GM19395 (cell line): ENCODE measurements around the gene LMOD2.
"Not testable (repeated sequence)": the region's sequence is repeated elsewhere in the genome, so short reads cannot be mapped to it uniquely, and the experiment has no call there.

Experiments used
- ATAC-seq: cut with Tn5 transposase; IDR thresholded peaks from one replicate; pipeline ENCODE4 v1.9.1; 2021; ENCODE audit warnings: mild to moderate bottlenecking, moderate library complexity; ENCODE audit not compliant: unreplicated experiment

Gene LMOD2, protein sequence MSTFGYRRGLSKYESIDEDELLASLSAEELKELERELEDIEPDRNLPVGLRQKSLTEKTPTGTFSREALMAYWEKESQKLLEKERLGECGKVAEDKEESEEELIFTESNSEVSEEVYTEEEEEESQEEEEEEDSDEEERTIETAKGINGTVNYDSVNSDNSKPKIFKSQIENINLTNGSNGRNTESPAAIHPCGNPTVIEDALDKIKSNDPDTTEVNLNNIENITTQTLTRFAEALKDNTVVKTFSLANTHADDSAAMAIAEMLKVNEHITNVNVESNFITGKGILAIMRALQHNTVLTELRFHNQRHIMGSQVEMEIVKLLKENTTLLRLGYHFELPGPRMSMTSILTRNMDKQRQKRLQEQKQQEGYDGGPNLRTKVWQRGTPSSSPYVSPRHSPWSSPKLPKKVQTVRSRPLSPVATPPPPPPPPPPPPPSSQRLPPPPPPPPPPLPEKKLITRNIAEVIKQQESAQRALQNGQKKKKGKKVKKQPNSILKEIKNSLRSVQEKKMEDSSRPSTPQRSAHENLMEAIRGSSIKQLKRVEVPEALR

DNA sequence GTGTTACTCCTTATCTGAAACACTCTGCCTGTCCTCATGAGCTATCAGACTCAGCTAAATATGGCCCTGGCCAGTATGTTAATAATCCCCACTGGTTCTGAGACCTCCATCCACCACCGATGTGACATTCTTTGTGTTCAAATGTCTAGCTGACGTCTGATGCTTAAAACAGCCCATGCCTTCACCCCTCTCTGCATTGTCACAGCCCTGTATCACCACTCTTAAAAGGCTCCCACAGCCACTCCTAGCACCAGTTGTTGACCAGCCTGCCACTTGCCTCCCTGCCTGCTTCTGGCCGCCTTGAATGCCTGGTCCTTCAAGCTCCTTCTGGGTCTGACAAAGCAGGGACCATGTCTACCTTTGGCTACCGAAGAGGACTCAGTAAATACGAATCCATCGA lies at the start of gene LMOD2:
TSS of gene LMOD2 (plus strand) at position 253 of the 400 bp plus-strand sequence. CDS start at position 351, 98 bp downstream.
- ATAC-seq: no peak

DNA sequence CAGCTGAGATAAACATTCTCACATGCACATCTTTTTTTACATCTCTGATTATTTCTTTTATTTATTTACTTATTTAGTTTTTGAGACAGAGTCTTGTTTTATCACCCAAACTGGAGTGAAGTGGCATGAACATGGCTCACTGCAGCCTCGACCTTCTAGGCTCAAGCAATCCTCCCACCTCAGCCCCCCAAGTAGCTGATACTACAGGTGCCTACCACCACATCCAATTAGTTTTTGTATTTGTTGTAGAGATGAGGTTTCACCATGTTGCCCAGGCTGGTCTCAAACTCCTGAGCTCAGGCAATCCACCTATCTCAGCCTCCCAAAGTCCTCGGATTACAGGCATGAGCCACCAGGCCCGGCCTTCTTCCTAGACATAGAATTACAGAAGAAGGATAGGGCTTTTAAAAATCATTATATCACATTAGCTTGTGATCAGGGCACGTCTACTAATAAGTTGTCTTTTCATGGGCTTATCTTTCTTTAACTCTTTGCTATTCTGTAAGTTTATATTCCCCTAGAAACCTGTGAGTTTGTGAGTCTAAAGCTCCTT lies 48.2 kb upstream of the LMOD2 start:
- ATAC-seq: no peak

DNA sequence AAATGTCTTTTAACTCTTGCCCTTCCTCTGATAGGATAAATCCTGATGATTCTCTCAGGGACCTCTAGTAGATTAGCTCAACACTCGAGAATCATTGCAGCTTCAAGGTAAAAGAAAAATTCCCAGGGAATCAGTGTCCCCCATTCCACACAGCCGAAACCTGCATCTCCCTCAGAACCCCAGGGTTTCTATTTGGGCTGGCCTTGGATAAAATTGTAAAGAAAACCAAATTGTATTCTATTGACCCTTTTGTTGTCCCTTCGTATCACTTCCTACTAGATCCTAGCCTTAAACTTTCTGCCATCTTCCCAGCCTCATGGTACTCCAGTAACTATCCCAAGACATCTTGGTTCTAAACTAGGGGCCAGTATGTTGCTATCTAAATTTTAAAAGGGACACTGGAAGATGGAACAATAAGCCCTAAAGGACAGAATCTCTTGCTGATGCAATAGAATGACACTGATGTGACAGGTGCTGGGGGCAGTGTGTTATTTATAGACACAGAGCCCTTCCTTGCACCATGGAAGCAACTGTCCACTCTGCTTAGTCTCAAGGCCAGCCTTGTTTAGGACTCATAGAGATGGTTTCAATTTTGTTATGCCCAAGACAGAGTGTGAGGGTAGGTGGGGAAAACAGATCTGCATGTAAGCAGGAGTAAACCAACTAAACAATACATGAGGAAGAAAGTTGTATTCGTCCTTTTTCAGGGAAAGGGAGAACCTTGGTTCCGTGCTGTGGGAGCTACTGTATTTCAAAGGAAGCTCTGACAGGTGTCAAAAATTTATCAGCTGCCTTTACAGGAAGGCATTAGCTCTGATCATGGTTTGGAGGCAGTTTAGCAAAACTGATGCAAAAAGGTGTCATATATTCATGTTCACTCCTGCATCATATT lies 46.4 kb upstream of the LMOD2 start:
- ATAC-seq: no peak

DNA sequence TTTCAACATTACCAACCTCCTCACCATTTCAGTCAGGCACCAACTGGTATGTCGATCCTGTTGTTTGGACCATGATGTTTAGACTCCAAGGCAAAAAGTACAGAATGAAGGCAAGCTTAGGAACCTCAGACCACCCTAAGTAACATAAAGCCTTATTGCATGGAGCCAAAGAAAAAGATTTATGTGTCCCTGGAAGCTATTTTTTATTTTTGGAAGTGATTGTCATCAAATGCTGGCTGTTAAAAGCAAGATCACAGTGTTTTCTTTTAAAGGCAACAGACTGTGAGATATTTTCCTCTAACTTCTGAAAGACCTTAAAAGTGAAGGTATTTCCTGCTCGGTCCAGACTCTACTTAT lies 45.8 kb upstream of the LMOD2 start:
- no peak for ATAC-seq

DNA sequence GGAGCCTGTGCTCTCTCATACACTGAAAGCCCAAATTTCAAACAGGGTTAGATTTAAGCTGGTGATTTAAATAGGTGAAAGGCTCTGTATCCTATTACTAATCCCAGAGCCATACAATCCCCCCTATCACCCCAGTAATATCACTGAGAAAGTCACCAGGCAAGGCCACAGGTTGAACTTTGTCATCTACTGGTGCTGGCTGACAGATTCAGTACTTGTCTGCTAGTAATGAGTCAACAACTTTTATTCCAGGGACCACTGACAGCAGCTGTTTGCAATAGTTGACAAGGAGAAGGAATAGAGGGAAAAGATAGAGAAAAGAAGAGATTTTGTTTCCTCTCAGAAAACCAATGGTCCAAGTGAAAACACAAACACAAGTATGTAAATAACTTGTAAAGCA lies 43.6 kb upstream of the LMOD2 start:
- no peak for ATAC-seq

DNA sequence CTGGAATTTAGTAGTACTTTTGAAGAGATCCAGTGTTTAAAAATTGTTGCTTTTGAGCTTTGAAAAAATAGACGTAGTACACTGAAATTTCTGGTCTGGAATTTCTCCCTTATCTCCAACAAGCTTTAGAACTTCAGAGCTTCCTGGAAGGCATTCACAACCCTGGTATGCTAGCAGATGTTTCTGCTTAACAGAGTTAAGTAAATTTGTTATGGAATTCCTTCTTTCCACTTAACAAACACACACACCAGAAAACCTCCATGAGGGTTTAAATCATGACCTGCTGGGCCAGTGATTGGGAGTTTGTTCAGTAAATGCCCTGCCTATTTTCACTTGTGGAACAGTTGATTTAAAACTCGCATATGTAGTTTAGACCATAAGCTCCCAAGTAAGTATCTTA lies 40.3 kb upstream of the LMOD2 start:
- no peak for ATAC-seq

DNA sequence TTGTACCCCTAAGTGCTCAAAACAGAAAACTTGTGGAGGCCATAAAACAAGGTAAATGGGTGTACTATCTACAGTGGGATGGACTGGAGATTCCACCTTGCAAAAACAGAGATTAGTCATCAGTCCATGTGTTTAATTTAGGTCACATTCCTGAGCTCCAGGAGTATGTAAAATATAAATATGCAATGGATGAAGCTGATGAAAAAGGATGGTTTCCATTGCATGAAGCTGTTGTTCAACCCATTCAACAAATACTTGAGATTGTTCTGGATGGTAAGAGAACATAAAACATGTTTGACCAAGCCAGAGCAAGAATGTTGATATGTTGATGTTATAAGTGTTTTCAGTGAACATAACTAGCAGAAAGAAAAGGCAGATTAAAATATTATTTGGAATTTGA lies 39.4 kb upstream of the LMOD2 start:
- no peak for ATAC-seq

DNA sequence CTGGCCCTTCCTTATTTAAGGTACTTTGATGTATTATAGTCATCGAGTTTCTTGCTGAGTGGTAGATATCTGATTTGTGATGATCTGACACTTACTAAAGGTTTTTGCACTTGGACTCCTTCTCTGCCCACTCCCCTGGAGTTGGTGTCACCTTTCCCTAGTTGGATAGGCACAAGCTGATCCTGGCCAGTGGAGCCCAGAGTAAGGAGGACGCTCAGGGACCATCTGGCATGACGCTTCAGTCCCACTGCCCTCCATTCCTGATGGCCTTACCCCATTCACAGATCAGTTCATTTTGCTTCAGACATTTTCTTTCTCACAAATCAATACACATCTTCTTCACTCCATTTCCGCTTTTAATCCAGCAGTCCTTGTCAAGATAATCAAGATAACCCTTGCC lies 34.0 kb upstream of the LMOD2 start:
- no peak for ATAC-seq

DNA sequence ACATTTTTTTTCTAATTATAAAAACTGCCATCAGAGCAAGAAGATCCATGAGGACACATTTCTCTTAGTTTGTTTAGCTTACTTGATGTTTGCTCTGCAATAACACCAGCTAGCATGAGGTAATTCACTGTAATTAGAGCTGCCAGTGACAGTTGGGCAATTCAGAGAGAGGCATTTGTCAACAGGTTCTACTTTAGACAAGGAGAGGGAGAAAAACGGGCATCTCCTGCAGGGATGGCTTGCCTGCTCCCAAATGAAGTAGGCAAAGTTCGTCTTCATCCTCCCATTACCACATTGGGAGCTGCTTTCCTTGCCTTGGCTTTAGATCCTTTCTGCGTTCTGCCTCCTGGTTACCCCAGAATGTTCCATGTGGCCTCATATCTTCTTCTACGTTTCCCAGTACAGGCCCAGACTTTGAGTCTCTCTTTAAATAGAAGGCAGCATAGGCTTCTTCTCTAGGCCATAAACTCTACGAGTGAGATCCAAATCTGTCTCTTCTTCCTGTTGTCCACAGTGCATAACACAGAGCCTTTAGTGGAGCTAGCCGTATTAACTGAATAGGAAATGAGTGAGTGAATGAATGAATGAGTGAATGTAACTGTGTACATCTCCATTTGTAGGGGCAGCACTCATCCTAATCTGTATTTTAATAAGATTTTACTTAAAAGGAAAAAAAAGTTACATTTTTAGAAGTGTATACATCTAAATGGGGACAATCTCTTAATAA lies 32.8 kb upstream of the LMOD2 start:
- ATAC-seq: no peak

DNA sequence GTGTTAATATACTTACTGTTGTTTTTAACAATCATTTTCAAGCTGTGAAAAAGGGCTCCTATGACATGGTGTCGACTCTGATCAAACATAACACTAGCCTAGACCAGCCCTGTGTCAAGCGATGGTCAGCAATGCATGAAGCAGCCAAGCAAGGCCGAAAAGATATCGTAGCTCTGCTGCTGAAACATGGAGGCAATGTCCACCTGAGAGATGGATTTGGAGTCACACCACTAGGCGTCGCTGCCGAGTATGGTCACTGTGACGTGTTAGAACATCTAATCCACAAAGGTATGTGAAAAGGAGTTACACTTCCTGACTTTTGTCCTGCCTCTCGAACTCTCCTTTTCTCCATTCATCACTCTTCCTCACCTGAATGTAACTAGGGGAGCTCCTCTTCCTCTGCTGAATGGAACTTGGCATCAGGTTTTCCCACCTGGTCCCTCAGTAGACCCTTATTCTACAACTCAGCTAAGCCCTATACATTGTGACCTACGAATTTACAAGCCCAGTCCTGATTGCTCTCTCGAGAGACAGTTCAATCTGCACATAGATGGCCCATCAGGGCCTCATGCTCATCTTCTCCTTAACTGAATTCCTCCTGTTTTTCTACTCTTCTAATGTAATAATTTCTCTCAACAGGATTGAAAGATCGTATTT lies 31.0 kb upstream of the LMOD2 start:
- peak; percentile 96 for ATAC-seq

DNA sequence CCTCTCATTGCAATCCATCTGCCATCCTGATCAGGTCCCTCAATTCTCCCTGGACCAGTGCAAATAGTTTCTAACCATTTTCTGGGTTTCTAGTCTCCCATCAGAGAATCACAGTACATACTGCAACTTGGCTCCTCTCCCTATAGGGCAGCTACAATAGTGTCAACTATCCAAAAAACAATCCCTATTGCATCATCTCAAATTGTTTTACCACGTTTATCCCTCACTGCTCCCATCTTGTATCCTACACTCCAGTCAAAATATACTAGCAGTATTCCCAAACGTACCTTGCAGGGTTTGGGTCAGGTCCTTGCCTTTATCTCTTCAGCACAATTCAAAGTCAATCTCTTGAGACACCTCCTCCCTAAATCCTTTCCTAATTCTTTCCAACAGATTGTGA lies 30.4 kb upstream of the LMOD2 start:
- no peak for ATAC-seq

DNA sequence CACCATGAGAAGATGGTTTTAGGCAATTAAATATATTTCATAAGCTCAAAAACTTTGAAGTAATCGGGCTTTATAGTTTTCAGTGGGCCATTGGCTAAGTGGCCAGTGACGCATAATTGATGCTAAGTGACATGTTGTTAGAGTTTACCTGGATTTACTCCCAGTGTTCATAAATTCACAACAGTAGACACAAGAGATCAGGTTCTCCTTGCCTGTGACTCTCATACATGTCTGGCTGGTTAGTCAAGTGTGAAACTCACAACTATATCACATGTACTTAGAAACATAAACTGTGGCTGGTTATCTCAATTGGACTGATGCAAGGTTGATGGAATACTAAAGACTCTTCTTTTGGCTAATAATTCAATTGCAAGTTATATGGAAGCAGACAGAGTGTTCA lies 27.8 kb upstream of the LMOD2 start:
- no peak for ATAC-seq

DNA sequence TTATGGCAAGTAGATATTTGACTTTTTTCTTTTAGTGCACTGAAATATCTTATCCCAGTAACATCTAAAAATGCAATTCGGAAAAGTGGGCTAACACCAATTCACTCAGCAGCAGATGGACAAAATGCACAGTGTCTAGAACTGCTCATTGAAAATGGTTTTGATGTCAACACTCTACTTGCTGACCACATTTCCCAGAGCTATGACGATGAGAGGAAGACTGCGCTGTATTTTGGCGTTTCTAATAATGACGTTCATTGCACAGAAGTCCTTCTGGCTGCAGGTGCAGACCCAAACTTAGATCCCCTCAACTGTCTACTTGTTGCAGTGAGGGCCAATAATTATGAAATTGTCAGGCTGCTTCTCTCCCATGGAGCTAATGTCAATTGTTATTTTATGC lies 26.8 kb upstream of the LMOD2 start:
- ATAC-seq: no peak

DNA sequence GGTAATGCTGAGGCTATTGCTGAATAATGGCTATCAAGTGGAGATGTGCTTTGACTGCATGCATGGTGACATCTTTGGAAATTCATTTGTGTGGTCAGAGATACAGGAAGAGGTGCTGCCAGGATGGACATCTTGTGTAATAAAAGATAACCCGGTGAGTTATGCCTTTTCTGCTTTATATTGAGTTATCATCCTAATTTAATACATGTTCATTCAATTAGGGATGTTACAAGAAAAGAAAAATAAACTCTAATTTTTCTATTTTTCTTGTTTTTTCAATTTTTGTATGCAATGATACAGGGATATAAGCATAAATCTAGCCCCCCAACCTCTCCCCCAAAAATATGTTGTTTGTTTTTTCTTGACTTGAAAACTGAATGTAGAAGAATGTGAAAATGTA lies 26.4 kb upstream of the LMOD2 start:
- no peak for ATAC-seq

DNA sequence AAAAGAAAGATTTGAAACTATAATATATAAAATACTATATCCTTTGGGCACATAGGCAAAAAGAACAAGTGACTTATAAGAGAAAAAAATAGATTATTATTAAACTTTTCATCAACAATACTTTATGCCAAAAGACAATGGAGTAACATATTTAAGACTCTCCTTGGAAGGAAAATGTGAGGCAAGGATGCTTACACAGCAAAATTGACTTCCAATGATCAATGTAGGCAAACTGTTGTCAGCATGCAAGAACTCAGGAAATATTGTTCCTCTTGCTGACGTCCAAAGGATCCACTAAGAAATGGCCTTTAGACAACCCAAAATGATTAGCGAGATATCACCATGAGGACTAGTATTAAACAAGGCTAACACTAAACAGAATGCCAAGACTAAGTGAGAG lies 22.9 kb upstream of the LMOD2 start:
- no peak for ATAC-seq

DNA sequence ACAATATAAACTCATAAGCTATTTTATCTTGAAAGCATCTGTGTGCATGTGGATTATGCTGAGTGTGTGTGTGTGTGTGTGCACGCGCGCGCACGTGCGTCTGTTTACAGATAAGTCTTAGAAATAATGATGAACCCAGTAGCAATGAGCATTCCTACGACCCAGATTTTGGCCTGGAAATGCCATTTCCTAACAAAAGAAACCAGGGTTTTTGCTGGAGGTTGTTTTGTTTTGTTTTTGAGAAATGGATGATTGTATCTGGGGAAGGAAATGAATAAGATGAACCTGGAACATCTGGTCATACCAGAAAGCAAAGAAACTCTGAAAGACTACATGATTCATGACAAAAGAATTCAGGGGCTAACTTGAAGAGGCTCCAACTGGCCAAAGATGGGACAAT lies 22.1 kb upstream of the LMOD2 start:
- ATAC-seq: no peak

DNA sequence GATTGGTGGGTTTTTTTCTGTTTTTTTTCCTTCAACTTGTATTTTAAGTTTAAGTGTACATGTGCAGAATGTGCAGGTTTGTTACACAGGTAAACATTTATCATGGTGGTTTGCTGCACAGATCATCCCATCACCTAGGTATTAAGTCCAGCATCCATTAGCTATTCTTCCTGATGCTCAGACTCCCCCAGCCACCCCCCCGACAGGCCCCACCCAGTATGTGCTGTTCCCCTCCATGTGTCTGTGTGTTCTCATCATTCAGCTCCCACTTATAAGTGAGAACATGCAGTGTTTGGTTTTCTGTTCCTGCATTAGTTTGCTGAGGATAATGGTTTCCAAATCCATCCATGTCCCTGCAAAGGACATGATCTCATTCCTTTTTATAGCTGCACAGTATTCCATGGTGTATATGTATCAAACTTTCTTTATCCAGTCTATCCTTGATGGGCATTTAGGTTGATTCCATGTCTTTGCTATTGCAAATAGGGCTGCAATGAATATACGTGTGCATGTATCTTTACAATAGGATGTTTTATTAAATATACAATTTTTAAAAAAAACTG lies 21.6 kb upstream of the LMOD2 start:
- not testable (repeated sequence) for ATAC-seq

DNA sequence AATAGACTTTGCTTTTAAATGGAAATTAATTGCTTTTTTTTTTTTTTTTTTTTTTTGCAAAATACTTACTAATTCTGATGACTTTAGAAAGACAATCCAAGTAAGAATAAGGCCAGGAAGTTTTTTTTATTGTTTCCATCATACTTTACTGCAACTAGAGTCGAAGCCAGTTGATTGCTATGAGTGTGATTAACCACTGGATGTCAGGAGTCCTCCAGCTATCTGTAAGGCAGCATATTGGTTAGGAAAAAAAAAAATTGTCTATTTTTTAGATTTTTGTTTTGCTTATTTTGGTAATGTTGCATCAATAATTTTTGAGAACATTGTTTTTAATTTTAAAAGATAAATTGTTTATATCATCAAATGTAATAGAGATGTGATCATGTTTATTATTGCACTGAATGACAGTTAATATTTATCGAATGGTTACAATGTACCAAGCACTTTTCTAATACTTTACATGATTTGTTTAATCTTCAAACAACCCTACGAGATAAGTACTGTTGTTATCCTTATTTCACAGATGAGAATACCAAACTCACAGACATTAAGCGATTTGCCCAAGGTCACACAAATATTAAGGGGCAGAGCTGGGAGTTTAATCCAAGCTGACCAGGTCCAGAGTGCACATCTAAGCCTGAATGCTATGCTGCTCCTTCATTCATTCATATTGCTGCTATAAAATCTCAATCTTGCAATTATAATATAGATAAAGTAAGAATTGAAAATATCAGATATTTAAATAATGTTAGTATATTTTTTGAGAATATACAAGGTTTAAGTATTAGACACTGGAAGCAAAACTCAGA lies 19.9 kb upstream of the LMOD2 start:
- peak; percentile 73 for ATAC-seq

DNA sequence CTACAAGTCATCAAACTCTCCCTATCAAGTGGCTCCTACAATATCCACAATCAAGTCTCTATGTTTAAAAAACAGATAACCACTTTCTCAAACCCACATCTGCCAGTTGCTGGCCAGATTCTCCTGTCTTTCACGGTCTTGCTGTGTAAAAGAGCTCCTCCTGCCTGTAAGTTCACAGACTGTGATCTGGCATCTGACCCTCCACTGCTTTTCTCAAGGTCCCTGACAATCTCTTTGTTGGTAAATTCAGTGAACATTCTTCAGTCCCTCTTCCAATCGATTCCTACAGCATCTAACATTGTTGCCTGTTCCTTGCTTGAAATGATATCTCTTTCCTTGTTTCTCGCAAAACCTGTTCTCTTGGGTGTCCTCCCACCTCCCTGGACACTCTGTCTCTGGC lies 18.5 kb upstream of the LMOD2 start:
- ATAC-seq: no peak
